Lower leg skin (tissue), 4 donors: ENCODE measurements around the gene MYPN. TPM values are rescaled to one million over a fixed set of nuclear protein-coding genes. Genes with fewer than 3 reads are reported as not detected.

Experiments used
- DNase-seq, 2 donors: peaks; one replicate each; pipeline ENCODE4 v3.0.0-alpha.2; 2019; ENCODE audit warnings: low spot score in 2 of 2
- H3K4me3 ChIP-seq: fragments of 200-600 bp; sonication (generic); 2 replicates; pipeline ENCODE4 v1.5.1; 2017; ENCODE audit warnings: mild to moderate bottlenecking, low read depth; ENCODE audit not compliant: poor library complexity, severe bottlenecking
- CTCF ChIP-seq, 3 donors: fragments of 450-650 bp; IDR thresholded peaks; one replicate each; pipeline ENCODE4 v1.5.1; 2016; ENCODE audit warnings: antibody characterized with exemption in 3 of 3, mild to moderate bottlenecking in 3 of 3, moderate library complexity in 2 of 3
- POLR2A ChIP-seq, 2 donors: fragments of 450-650 bp; IDR thresholded peaks; one replicate each; pipeline ENCODE4 v1.6.1; 2016 to 2017; ENCODE audit warnings: antibody characterized with exemption in 2 of 2, mild to moderate bottlenecking in 1 of 2, moderate library complexity in 1 of 2
- WGBS, 2 donors: methylation state at CpG; one replicate each; pipeline ENCODE4 v1.1.5; 2018; 5-methylcytosine and 5-hydroxymethylcytosine counted together
- intact Hi-C: fragments of 100-400 bp; cut with DNase I; formaldehyde crosslinking; loops from one replicate; pipeline ENCODE4 v1.15.0; 2023; ENCODE audit warnings: low total_unique reads
- total RNA-seq, 4 donors: library from RNA; depleted of rRNA; stranded (reverse); fragments of >200 nt; gene quantifications; one replicate each; pipeline ENCODE4 v1.1.0, GENCODE V29; 2016

The MYPN gene
- total RNA-seq, 4 donors from 2014 or later: 0.52 TPM; not detected in 3

GRCh38 chr10:68096913-68097516 lies 12.3 kb upstream of the MYPN start:
- intact Hi-C loops: loop anchor here (10.0 kb wide), 1 partner anchor 58 kb away; no protein-coding TSS in a partner anchor
- TF ChIP-seq CTCF (IDR thresholded peaks at IDR 0.05) (no peak), POLR2A (IDR thresholded peaks at IDR 0.05) (no peak)
- peak in 1 of 2 donors; percentile 68 for DNase-seq
- 44% methylated on average over 4 of the region's 4 CpGs for WGBS, 2 donors
- no peak overlapping the region for H3K4me3 ChIP-seq

GRCh38 chr10:68099736-68100135 lies 9.6 kb upstream of the MYPN start:
- WGBS, 2 donors: 97 to 100% methylated on average over 3 of the region's 3 CpGs
- no peak for DNase-seq
- no peak overlapping the region for H3K4me3 ChIP-seq
- intact Hi-C loops: loop anchor here (10.0 kb wide), 1 partner anchor 55 kb away; no protein-coding TSS in a partner anchor
- no peak for TF ChIP-seq POLR2A (IDR thresholded peaks at IDR 0.05)
- TF ChIP-seq CTCF (IDR thresholded peaks at IDR 0.05): no peak

DNA sequence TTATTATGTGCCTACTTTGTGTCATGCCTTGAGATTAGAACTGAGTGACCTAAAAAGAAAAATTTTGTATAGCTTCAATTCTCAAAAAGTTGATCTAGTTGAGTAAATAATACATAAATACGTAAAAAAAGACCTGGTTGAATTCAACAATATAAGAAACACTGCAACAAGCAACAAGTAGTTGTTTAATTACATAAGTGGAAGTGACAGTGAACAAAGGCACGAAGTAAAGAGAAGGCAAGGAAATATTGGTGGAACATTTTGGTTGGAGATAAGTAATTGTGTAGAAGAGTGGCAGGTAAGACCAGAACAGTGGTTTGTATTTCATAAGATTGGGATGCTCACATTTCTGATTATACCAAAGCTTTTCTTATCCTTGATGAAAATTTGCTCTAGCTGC lies 8.2 kb upstream of the MYPN start:
- intact Hi-C loops: no loop called here
- WGBS, 2 donors: 86 to 91% methylated on average over 2 of the region's 2 CpGs
- no peak overlapping the region for H3K4me3 ChIP-seq
- TF ChIP-seq CTCF (IDR thresholded peaks at IDR 0.05) (no peak), POLR2A (IDR thresholded peaks at IDR 0.05) (no peak)
- no peak for DNase-seq

DNA sequence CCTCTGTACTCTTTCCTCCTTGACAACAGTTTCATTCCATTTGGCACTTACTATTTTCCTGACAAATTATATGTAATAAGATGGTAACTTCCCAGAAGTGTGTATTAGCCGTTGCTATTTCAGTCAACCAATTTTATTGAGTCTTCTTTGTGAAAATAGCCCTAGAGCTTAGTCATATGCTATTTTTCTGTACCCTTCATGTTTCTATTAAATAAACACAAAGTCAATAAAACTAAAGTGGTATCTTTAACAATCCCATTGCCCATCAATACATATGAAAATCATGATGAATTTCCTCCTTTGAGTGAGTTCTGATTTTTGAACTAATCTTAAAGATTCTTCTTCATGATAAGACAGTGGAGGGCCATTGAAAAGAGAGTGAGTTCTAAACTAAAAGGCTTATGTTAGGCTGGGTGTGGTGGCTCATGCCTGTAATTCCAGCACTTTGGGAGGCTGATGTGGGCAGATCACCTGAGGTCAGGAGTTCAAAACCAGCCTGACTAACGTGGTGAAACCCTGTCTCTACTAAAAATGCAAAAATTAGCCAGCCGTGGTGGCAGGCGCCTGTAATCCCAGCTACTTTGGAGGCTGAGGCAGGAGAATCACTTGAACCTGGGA lies 5.9 kb upstream of the MYPN start:
- no peak overlapping the region for H3K4me3 ChIP-seq
- 77 to 79% methylated on average over 4 of the region's 4 CpGs for WGBS, 2 donors
- DNase-seq: no peak
- intact Hi-C loops: no loop called here
- no peak for TF ChIP-seq POLR2A (IDR thresholded peaks at IDR 0.05)
- TF ChIP-seq CTCF (IDR thresholded peaks at IDR 0.05): no peak

DNA sequence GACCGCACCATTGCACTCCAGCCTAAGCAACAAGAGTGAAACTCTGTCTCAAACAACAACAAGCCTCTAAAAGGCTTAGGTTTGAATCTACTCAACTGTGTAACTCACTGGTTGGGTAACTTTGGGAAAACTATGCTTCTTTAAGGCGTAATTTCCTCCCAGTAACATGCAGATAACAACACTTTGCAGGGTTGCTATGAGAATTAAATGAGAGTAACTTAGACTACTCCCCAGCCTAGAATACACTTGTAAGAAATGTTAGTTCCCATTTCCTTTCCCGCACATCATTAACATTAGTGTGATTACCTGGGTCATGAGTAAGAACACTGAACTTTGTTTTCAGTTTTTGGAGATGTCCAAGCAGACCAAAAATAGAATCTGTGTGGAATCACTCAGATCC lies 5.4 kb upstream of the MYPN start:
- no peak for TF ChIP-seq CTCF (IDR thresholded peaks at IDR 0.05)
- TF ChIP-seq POLR2A (IDR thresholded peaks at IDR 0.05): no peak
- no peak for DNase-seq
- no peak overlapping the region for H3K4me3 ChIP-seq
- 94 to 99% methylated on average over 3 of the region's 3 CpGs for WGBS, 2 donors
- intact Hi-C loops: no loop called here
